ENCODE data around the gene CFAP57. TPM values are rescaled to one million over a fixed set of nuclear protein-coding genes. Genes with fewer than 3 reads are reported as not detected.

CFAP57 gene
- total RNA-seq, 1 experiment from 2014 or later, result 1.7 TPM

DNA sequence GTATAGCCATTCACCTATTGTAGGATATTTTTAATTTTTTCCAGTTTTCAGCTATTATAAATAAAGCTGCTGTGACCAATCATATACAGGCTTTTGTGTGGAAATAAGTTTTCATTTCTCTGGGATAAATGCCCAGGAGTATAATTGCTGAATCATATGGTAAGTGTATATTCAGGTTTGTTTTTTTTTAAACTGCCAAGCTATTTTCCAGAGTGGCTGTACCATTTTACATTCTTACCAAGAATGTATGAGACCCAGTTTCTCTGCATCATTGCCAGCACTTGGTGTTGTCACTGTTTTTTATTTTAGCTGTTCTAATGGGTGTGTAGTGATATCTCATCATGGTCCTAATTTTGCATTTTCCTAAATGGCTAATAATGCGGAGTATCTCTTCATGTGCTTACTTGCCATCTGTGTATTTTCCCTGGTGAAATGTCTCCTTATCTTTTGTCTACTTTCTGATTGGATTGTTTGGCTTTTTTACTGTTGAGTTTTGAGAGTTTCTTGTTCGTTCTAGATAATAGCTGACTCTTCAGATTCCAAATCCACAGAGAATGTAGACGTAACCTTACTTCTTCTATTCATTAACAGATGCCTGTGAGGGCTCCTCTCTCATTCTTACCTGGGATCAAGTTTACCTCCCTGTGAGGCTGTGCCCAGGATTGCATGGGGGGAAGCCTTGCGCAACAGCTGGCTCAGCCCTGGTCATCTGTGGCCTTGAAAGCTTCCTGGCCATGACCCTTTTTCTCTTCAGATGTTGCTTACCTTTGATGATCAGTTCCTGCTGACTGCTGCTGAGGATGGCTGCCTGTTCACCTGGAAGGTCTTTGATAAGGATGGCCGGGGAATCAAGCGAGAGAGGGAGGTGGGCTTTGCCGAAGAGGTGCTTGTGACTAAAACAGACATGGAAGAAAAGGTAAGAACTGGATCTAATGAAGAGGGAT lies 42.6 kb downstream of the CFAP57 start:
- Histone ChIP-seq H3K4me3 (no peak overlapping the region), H2AFZ (no peak overlapping the region), H3K36me3 (ENCODE audit: low read depth) (no peaks in the 10 kb centered on the region), H4K20me1 (ENCODE audit: insufficient read depth) (no peaks in the 10 kb centered on the region), H3K4me1 (replicated peaks; ENCODE audit: insufficient read depth) (no peaks in the 10 kb centered on the region), H3K9me2 (ENCODE audit: insufficient read depth) (no peaks in the 10 kb centered on the region), H3K9me3 (ENCODE audit: insufficient read depth, low read depth) (peaks cover 6% of the 10 kb centered on the region; the same call in 1 of the 2 replicates), H3K4me2 (no peak overlapping the region), H3K27me3 (ENCODE audit: insufficient read depth, low read depth) (no peaks in the 10 kb centered on the region), H3K27ac (no peak overlapping the region), H3K79me2 (ENCODE audit: low read depth) (no peaks in the 10 kb centered on the region), H3F3A (ENCODE audit: insufficient read depth, low read depth) (no peaks in the 10 kb centered on the region)
- ChIA-PET POLR2A (ENCODE audit: unreplicated experiment) (no interaction called here), CTCF (no interaction called here)
- no peak for TF ChIP-seq EZH2 (IDR thresholded peaks at IDR 0.05; ENCODE audit: low read depth)
- TF ChIP-seq, protein P1, sequence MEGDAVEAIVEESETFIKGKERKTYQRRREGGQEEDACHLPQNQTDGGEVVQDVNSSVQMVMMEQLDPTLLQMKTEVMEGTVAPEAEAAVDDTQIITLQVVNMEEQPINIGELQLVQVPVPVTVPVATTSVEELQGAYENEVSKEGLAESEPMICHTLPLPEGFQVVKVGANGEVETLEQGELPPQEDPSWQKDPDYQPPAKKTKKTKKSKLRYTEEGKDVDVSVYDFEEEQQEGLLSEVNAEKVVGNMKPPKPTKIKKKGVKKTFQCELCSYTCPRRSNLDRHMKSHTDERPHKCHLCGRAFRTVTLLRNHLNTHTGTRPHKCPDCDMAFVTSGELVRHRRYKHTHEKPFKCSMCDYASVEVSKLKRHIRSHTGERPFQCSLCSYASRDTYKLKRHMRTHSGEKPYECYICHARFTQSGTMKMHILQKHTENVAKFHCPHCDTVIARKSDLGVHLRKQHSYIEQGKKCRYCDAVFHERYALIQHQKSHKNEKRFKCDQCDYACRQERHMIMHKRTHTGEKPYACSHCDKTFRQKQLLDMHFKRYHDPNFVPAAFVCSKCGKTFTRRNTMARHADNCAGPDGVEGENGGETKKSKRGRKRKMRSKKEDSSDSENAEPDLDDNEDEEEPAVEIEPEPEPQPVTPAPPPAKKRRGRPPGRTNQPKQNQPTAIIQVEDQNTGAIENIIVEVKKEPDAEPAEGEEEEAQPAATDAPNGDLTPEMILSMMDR (conservative IDR thresholded peaks at IDR 0.05), result no peak
- no TSS peak for BruUV-seq (replicated peaks)
- DNase-seq, result no peak
- intact Hi-C loops (cut with micrococcal nuclease; ENCODE audit: unreplicated experiment), result no loop called here

DNA sequence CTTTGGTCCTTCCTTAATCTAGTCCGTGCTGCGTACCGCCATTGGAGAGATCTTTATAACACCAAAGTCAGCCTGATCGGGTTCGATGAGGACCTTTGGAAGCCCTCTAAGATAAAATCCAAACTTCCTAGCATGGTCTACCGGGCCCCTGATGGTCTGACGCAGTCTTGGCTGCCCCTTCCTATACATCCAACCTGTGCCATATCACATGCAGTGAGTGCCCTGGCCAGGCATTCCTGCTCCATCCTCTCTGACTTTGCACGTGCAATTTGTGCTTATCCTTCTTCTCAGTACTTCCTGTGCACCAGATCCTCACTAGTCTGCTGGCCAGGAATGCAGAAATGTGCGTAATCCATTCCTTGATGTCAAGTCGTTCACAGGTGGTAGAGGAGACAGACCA lies 45.6 kb downstream of the CFAP57 start:
- H3K4me1 ChIP-seq (replicated peaks; ENCODE audit: insufficient read depth), result no peaks in the 10 kb centered on the region
- H2AFZ ChIP-seq, result no peak overlapping the region
- no peak overlapping the region for H3K27ac ChIP-seq
- H3F3A ChIP-seq (ENCODE audit: insufficient read depth, low read depth), result no peaks in the 10 kb centered on the region
- no peak overlapping the region for H3K4me3 ChIP-seq
- BruUV-seq (replicated peaks), result no TSS peak
- H3K27me3 ChIP-seq (ENCODE audit: insufficient read depth, low read depth), result no peaks in the 10 kb centered on the region
- H3K9me2 ChIP-seq (ENCODE audit: insufficient read depth), result no peaks in the 10 kb centered on the region
- no peak overlapping the region for H3K4me2 ChIP-seq
- H3K79me2 ChIP-seq (ENCODE audit: low read depth), result no peaks in the 10 kb centered on the region
- H3K36me3 ChIP-seq (ENCODE audit: low read depth), result no peaks in the 10 kb centered on the region
- POLR2A ChIA-PET (ENCODE audit: unreplicated experiment), result no interaction called here
- intact Hi-C loops (cut with micrococcal nuclease; ENCODE audit: unreplicated experiment), result no loop called here
- CTCF ChIA-PET, result no interaction called here
- 0 out of 2 replicates have a peak, but pooled peaks cover 6% of the 10 kb centered on the region for H3K9me3 ChIP-seq (ENCODE audit: insufficient read depth, low read depth)
- no peak for DNase-seq
- no peak for TF ChIP-seq EZH2 (IDR thresholded peaks at IDR 0.05; ENCODE audit: low read depth)
- TF ChIP-seq, protein P1 (conservative IDR thresholded peaks at IDR 0.05), result no peak
- H4K20me1 ChIP-seq (ENCODE audit: insufficient read depth), result no peaks in the 10 kb centered on the region

DNA sequence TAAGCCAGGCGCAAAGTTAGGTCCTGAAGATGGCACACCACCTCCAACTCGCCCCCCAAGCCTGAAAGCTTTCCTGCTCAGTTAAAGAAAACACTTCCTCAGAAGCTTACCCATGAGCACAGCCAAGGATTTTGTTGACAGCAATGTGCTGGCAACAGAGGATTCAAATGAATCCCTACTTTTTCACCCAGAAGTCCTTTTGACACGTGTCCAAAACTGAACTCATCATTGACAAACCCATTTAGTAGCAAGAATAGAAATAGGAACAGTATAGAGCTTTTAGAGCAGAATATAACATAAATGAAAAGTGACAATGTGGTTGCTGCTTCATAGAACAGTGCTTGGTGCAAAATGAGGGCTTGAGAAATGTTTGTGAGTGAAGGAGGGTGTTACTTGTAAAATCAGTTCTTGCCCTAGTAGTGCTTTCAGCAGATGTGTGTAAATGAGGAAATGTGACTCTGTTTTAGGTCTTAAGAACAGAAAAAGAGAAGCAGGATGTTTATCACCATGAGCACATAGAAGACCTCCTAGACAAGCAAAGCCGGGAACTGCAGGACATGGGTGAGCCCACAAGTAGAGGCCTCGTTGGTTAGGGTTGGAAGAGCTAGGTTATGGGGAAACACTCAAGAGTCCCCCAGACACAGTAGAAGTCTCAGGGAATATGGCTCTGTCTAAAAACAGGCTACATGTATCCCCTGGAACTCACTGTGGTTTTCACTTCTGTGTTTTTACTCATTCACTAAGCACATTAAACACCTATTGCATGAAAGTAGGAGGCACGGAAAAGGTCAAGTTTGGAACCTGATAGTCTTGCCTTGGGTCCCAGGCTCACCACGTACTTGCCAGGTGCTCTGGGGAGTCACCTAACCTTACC lies 49.0 kb downstream of the CFAP57 start:
- no peak overlapping the region for H2AFZ ChIP-seq
- no peak overlapping the region for H3K4me2 ChIP-seq
- H3K9me2 ChIP-seq (ENCODE audit: insufficient read depth), result no peaks in the 10 kb centered on the region
- ChIA-PET POLR2A (ENCODE audit: unreplicated experiment) (interaction anchor here (0.6 to 1.1 kb wide), 4 partner anchors 15 to 813 kb away, joined by 3 to 12 read pairs (median 6); no protein-coding TSS in a partner anchor), CTCF (no interaction called here)
- no peaks in the 10 kb centered on the region; the same call in 1 of the 2 replicates for H3F3A ChIP-seq (ENCODE audit: insufficient read depth, low read depth)
- H3K27ac ChIP-seq, result no peak overlapping the region
- H3K36me3 ChIP-seq (ENCODE audit: low read depth), result no peaks in the 10 kb centered on the region
- H3K79me2 ChIP-seq (ENCODE audit: low read depth), result no peaks in the 10 kb centered on the region
- H3K9me3 ChIP-seq (ENCODE audit: insufficient read depth, low read depth), result no peaks in the 10 kb centered on the region
- H3K4me3 ChIP-seq, result no peak overlapping the region
- no peak for DNase-seq
- H4K20me1 ChIP-seq (ENCODE audit: insufficient read depth), result no peaks in the 10 kb centered on the region
- H3K27me3 ChIP-seq (ENCODE audit: insufficient read depth, low read depth), result no peaks in the 10 kb centered on the region
- BruUV-seq (replicated peaks), result no TSS peak
- H3K4me1 ChIP-seq (replicated peaks; ENCODE audit: insufficient read depth), result no peaks in the 10 kb centered on the region
- no peak for TF ChIP-seq EZH2 (IDR thresholded peaks at IDR 0.05; ENCODE audit: low read depth)
- TF ChIP-seq, protein P1 (conservative IDR thresholded peaks at IDR 0.05), result no peak
- intact Hi-C loops (cut with micrococcal nuclease; ENCODE audit: unreplicated experiment), result loop anchor here (10.0 kb wide), 1 partner anchor 824 kb away; no protein-coding TSS in a partner anchor
